DMS153 treated with DMSO at 0.1 percent for 48 hours (cell line): ENCODE data around the gene PITRM1.
"Not testable (repeated sequence)": the region's sequence is repeated elsewhere in the genome, so short reads cannot be mapped to it uniquely, and the experiment has no call there.

Experiments used
- DNase-seq: peaks from one replicate; lab custom pipeline; 2025; ENCODE audit not compliant: unreplicated experiment; lab: John Stamatoyannopoulos, UW

Gene PITRM1

DNA sequence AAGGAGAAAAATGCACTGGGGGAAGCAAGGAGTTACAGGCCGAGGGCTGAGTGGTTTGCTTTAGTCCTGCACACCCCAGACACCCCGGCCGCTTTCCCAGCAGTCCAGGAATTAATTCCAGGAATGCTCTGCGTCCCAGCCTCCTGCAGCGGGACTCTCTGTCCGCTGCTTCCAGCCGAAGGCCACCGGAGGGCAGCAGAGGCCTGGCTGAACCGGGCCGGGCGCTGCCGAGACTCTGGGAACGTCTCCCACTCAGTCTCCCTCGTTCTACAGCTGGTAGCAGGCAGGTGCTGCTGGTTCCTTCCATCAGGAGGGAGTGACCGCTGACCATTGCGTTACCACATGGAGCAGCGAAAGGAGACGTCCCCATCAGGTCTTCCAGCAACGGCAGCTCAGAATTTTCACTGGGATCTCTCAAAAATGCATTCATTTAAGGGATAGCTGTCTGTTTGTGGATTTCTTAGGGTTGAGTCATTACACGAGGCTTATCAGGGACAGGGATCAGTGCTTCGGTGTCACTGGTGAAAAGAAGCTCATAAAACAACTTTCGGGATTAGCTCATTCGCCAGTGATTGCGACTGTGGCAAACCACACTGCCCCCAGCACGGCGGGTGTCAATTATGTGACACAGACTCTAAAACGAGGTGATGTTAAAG, 24.9 kb upstream of the PITRM1 start:
- peak; percentile 1 for DNase-seq

DNA sequence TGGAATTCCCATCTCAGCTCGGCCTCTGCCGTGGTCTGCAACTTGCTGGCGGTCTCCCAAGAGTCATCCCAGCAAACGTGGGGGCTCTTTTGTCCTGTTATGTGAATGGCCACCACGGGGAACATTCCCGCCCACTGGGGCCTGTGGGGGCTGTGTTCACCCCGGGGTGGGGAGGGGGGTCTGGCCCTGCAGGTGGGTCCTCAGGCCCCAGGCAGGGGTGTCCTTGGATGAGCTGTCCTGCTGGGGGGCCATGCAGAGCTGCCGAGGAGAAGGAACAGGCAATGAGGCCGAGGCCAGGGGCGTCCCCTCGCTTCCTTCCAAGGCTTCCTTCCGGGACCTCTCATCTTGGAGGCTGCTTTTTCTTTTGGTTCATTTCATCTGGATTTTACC, 24.4 kb upstream of the PITRM1 start:
- DNase-seq: no peak

DNA sequence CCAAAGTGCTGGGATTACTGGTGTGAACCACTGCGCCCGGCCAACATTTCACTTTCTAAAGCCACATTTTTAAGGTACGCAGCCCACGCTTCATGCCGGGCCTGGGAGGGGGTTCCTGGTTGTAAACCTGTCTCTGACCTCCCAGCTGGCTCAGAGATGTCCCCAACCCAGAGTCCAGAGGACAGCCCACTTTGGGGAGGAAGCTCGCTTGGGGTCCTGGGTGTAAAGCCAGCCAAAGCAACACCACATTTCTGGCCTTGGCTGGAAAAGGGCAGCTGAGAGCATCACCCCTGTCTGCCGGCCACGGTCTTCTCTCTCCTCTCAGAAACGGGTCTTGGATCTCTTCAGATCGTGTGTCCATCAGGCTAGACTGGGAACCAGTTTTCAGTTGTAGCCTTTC, 23.9 kb upstream of the PITRM1 start:
- no peak for DNase-seq

DNA sequence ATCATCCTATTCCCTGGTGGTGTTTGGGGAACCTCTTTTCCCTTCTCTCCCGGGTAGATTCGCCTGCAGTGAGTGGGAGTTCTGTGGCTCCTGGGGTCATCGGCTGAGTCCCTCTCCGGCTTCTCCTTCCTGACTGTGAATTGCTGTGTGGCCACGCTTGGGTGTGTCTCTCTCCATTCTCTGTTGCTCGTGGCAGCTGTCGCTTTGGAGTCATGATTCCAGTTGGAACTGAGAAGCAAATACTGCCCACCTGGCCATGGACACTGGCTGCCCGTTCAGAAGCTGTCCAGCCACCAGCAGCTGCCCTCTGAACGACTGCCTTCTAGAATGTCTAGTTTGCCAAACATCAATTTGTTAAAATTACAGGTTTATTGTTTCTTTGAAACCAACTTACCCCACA, 23.1 kb upstream of the PITRM1 start:
- no peak for DNase-seq

DNA sequence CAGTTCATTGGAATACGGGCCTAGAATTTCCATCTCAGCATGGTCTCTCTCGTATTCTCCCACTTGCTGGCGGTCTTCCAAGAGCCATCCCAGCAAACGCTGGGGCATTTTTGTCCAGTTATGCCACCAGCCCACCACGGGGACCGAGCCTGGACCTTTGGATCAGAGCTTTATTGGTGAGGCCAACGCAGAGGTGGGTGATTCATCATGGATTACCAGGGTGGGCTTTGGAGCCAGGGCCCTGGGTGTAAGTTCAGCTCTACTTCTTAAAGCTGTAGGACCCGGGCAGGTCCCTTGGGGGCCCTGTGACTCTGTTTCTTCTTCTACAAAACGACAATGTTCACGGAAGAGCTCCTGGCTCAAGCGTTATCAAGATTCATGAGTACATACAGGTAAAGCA, 22.7 kb upstream of the PITRM1 start:
- no peak for DNase-seq

DNA sequence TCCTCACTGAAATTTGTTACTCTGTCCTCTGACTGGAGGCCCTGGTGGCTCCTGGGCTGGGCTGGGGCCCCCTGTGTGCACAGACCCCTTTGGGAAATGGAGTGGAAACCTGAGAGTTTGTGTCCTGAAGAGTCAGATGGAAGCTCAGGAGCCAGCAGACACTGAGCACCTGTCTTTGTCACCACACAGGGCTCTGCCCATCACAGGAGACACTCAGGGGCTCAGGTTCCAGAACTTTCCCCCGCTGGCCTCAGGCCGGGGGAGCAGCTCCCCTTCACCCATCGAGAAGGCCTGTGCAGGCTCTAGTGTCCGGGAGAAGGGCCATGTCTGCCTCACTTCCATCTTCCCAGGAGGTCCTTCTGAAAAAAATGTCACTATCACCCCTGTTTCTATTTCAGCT, 22.3 kb upstream of the PITRM1 start:
- DNase-seq: no peak

DNA sequence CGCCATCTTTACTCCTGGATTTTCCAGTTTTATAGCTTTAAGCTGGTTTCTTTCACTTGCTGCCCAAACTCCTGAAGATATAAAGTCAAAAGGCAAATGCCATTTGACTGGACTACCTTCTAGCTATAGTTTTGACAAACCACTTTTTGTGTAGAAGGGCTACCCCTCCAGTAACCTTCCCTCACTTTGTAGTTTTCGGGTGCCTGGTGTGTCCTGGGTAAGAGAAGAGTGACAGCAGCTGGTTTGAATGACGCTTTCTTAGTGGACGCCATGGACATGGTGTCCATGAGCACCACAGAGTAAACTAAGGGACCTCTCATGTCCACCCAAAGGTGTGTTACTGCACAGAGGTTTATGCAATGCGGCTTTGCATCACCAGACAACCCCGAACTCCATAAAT, 21.2 kb upstream of the PITRM1 start:
- DNase-seq: no peak

DNA sequence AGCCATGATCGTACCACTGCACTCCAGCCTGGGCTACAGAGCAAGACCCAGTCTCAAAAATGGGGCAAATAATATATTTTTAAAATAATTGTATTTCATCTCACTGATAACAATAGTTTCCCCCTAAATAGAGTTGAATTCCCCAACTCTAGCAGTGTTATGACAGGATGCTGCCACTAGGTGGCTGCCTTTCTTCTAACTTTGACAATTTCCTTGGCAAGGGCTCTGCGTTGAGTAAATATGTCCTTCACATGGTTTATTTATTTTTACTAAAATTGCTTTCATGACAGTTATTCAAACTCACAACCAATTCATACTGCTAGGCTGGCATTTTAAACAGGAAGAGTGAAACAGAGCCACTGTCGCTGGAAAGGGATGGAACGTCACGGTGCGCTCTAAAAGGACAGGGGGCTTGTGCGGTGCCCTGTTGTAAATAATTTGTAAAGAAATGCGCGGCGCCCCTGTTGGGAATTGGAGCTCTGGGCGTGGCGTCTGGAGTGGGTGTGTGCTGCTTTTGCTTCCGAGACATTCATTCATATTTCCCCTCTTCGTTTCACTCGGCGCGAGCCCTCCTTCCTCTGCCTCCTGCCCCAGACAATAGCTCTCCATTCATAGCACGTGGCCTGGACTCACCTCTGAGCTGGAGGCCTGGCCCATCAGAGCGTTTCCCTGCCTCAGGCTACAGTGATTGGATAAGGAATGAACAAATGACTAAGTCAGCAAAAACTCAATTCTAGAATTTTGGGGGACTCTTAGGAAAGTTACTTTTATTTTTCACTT, 20.5 kb upstream of the PITRM1 start:
- peak; percentile 15 for DNase-seq

DNA sequence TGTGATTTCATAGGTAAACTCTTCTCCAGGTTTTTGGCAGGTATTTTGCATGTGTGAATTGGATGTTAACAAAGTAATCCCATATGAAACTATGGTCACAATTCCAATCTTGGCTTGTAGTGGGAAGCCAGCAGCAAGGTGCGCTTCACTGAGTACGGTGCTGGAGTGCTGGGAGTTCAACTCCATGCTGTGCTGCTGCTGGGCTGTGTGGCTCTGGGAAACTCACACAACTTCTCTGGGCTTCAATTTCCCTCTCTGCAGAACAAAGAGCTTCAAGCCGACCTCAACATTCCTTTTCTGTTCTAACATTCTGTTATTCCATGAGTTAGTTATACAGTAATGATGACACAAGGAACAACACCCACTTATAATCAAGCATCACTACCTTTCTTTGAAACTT, 18.2 kb upstream of the PITRM1 start:
- no peak for DNase-seq

DNA sequence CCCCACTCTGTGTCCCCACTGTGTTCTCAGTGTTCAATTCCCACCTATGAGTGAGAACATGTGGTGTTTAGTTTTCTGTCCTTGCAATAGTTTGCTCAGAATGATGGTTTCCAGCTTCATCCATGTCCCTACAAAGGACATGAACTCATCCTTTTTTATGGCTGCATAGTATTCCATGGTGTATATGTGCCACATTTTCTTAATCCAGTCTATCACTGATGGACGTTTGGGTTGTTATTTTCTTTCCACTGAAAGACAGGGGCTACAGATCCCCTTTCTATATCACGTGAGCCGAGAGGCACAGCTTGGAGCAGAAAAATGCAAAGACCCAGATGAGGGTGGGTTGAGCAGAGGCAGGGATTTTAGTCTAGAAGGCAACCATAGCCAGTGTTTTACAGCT, 14.6 kb upstream of the PITRM1 start:
- not testable (repeated sequence) for DNase-seq

DNA sequence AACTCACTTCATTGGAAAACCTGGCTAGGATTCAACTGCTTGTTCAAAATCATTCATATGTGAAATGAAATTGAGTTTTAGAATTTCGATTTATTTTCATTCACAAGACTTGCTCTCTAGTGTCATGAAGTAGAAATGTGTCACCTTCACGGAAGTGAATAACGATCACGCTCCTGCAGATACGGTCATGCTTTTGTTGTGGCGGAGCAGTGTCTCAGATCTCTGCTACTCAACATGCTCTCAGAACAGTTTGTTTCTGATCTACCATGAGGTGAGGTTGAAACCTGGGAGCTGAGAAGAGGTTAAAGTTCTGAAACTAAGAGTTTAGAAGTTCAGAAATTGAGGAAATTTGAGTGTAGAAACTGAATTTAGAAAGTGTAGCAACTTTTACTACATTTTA, 13.8 kb upstream of the PITRM1 start:
- no peak for DNase-seq

DNA sequence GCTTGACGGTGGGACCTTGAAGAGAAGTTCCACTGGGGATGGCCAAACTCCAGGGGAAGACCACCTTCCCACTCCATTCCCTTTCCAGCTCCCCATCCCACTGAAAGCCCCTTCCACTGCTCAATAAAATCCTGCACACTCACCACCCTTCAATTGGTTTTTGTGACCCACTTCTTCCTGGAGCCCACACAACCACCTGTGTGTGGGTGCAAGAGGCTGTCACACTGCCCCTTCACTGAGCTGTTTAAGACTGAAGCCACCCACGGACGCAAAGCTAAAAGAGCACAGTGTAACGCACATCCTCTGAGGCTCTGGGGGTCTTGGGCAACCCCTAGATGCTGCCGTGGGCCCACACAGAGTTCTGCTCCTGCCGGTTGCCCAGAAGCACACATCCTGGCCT, 12.8 kb upstream of the PITRM1 start:
- no peak for DNase-seq

DNA sequence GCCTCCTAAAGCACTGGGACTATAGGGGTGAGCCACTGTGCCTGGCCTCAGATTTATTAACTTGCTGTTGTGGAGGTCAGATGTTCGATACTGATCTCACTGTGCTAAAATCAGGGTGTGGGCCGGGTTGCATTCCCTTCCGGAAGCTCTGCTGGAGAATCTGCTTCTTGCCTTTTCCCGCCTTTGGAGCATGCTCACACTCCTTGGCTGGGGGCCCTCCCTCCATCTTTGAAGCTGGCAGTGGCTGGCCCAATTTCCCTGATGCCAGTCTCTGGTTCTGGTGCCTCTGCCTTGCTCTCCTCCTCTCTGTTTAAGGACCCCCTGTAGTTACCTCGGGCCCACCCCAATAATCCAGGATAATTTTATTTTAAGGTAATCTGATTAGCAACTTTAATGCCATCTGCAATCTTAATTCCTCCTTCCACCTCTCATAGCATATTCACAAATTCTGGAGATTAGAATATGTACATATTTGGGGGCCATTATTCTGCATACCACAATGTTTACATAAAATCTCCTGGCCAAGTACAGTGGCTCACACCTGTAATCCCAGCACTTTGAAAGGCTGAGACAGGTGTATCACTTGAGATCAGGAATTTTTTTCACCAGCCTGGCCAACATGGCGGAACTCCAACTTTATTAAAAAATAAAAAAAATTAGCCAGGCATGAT, 7.9 kb upstream of the PITRM1 start:
- DNase-seq: no peak

DNA sequence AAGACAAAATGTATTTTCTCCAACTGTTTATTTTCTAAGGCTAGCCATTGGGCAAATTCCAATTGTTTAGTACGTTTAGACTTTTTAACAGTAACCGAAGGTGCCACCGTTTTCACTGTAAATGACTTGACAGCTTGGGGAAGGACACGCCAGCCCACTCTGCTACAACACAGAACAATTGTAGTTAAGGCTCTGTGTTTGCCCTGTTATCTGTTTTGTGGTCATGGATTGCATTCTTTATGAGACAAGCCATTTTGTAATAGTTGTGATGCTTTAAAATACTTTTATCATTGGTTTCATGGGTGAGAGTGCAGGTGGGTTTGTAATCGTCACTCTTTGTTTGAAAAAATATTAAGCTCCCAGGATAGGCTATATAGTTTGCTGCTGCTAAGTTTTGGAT, 6.6 kb upstream of the PITRM1 start:
- DNase-seq: no peak

DNA sequence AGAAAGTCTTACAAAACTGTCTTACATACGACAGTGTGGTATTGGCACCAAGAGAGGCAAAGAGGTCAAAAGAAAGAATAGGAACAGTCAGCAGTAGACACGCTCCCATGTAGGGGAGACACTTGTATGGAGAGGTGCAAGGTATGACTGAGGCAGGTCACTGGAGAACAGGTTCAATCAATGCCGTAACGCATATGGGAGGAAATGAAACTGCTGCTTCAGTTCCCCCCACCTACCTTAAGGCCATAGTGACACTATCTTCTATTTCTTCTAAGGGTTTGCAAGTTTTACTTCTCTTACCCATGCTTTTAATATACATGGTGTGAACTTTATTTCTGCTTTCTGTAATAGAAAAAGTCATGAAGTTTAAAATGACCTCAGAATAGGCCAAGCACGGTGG, 5.5 kb upstream of the PITRM1 start:
- no peak for DNase-seq

DNA sequence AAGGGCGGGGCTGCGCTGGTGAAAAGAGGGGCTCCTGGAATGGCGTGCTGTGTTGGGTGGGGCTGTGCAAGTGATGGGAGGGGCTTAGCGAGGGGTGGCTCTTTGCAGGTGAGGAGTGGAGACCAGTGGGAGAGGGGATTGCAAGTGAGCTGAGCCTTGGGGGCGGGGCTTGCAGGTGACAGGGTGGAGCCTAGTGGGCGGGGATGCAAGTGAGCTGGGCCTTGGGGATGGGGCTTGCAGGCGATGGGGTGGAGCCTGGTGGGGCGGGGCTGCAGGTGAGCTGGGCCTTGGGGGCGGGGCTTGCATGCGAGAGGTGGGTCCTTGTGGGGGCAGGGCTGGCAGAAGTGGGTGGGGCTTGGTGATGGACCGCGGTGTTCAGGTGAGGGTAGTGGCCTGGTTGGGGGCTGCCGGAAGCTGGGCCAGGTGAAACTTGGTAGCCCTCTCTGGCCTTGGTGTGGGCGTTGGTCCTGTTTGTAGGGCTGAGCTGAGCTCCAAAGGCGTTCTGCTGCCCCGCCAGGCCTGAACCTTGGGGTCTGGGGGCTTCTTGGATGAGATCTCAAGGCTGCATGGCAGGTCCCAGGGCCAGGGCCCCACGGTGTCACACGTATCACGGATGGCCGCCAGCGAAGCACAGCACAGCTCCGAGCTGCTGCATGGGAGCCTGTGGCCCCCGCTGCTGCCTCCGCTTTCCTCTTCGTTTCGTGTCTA, 743 bp upstream of the PITRM1 start:
- peak; percentile 90 for DNase-seq

DNA sequence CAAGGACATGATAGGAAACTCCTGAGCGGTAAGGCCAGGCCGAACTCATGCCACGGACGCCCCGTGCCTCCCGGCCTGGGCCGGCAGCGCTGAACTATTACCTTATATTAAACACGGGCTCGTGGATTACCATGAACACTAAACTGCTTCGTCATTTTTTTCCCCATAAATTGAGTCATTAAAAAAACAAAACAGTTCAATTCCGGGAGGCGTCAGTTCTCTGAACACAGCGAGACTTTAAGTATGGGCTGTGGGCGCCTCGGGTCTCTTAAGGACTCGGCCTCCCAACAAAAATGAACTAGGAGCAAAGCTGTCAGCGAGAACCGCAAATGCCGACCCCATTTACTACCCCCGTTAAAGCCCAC, 519 bp downstream of the PITRM1 start:
- DNase-seq: no peak

DNA sequence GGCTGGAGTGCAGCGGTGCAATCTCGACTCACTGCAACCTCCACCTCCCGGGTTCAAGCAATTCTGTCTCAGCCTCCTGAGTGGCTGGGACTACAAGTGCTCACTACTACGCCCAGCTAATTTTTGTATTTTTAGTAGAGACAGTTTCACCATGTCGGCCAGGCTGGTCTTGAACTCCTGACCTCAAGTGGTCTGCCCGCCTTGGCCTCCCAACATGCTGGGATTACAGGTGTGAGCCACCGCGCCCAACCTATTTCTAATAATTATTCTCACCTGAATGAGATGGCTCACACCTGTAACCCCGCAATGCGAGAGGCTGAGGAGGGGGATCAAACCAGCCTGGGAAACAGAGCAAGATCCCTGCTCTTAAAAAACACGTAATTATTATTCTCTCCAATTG, 1.1 kb downstream of the PITRM1 start:
- DNase-seq: not testable (repeated sequence)

DNA sequence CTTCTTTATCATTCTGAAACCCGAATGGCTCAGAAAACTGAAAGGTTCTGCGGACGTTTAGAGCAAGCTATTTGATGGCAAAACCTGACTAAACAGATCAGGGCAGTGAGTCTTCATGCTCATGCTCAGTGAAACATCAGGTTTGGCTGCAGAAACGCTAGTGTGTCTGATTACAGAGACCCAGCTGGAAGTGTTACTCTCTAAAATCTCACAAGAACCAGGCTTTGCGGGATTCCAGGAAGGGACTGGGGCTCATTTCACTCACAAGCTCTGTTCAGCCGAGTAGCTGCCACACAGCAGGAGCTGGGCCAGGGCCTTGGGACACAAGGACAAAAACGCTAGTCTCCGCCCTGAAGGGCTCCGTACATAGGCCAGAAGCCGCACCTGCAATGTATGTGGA, 2.9 kb downstream of the PITRM1 start:
- no peak for DNase-seq

DNA sequence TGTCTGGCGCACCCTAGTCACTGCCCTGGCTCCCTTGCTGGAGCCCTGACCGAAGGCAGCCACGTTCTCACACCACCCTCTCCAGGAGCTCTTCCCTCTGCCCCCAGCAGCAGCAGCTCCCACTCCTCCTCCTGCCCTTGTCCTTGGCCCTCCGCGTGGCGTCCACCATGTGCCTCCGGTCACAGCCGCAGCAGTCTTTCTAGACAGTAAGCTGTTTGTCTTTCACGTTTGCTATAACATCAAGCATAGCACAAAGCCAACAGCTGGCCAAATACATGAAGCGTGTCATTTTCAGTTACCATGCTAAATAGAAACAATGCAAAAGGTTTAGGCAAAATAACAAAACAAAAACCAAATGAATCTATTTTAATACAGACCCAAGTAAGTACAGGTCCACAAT, 3.3 kb downstream of the PITRM1 start:
- DNase-seq: no peak

DNA sequence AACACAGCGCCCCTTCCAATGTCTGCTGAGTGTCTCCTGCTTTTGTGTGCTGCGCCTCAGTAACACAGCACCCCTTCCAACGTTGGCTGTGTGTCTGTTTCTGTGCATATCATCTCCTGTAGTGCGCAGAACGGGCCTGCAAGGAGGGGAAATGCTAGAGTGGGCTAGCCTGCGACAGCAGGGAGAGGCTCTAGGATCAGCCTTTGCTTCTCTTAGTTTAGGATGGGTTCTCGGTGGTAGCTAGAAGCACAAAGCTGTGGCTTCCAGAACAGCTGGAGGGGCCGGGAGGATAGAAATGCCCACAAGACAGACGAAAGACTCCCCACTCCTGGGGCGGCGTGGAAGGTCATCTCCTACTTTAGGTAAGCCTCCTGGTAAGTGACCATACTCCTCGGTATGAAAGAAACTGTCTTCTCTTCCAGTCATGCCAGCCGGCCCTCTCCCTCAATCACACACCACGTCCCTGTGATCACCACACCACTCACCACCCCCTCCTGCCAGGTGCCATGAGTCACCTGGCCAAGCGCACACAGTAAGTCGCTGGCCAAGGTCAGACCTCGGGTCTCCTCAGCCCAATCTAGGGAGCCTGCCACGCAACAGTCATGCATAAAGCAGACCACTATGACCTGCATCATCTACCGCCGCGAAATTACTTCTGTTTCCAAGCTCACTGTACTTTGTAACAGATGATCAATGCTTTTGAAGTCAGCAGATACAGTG, 4.8 kb downstream of the PITRM1 start:
- DNase-seq: no peak
